SU-DHL-6 (cell line): ENCODE results near the gene C1QL2.

Source experiments
- EZH2phosphoT487 ChIP-seq: fragments of 200-600 bp; sonication (generic), shearing (Covaris generic); conservative IDR thresholded peaks from 2 replicates; pipeline ENCODE4 v1.6.1; 2018; ENCODE audit warnings: mild to moderate bottlenecking, antibody characterized with exemption, low read length, moderate library complexity, mixed read lengths
- TF ChIP-seq, protein P1 (sequence below): fragments of 200-600 bp; sonication (generic); IDR thresholded peaks from one replicate; pipeline ENCODE4 v1.5.1; 2017; ENCODE audit warnings: antibody characterized with exemption, mild to moderate bottlenecking, low read length, moderate library complexity; ENCODE audit not compliant: insufficient read depth, poor library complexity, severe bottlenecking

DNA sequence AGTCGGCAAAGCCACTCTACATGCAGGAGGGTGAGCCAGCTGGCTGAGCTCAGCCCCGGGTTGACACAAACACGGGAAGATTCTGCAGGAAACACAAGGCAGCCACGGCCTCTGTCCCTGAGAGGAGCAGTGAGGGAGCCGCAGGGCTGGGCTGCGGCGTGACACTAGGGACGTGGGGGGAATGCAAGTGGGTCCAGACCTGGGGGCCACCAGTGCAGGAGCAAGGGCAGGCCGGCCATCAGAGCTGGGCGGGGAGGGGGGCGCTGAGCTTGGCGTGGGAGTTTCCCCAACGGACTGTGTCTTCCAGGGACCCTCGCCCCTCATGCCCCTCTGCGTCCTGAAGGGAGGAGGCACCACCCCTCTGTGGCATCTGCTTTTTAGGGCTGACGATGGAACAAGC lies 12.0 kb upstream of the C1QL2 start:
- TF ChIP-seq, protein P1, sequence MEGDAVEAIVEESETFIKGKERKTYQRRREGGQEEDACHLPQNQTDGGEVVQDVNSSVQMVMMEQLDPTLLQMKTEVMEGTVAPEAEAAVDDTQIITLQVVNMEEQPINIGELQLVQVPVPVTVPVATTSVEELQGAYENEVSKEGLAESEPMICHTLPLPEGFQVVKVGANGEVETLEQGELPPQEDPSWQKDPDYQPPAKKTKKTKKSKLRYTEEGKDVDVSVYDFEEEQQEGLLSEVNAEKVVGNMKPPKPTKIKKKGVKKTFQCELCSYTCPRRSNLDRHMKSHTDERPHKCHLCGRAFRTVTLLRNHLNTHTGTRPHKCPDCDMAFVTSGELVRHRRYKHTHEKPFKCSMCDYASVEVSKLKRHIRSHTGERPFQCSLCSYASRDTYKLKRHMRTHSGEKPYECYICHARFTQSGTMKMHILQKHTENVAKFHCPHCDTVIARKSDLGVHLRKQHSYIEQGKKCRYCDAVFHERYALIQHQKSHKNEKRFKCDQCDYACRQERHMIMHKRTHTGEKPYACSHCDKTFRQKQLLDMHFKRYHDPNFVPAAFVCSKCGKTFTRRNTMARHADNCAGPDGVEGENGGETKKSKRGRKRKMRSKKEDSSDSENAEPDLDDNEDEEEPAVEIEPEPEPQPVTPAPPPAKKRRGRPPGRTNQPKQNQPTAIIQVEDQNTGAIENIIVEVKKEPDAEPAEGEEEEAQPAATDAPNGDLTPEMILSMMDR: no peak
- no peak for TF ChIP-seq EZH2phosphoT487
